A549 (cell line): Measurements from ENCODE around the gene TMEM91. TPM values are rescaled to one million over a fixed set of nuclear protein-coding genes. Genes with fewer than 3 reads are reported as not detected.
A peak's percentile ranks its signal among the peaks of the same experiment; 100 is the strongest.

Experiments used
- ATAC-seq, 2 experiments: fragments of 200-7000 bp in 1 of 2; fragments of >200 bp in 1 of 2; cut with Nextera tagmentation in 1 of 2; cut with Tn5 transposase in 1 of 2; 3 replicates each; pipeline versions ENCODE4 v1.8.0 to v1.9.1; 2018 to 2020; ENCODE audit warnings: mild to moderate bottlenecking in 1 of 2, moderate library complexity in 1 of 2
- CTCF ChIA-PET: fragments of 300-600 bp; sonication (Branson Sonifier 250); formaldehyde crosslinking; extraction: SDS; loops from one replicate; lab custom pipeline; 2021; ENCODE audit warnings: antibody characterized with exemption, inconsistent platforms; lab: Yijun Ruan, JAX
- POLR2A ChIA-PET: fragments of 350-600 bp; formaldehyde crosslinking; extraction: SDS; loops from one replicate; lab custom pipeline; 2021; ENCODE audit warnings: antibody characterized with exemption, inconsistent platforms; lab: Yijun Ruan, JAX
- DNase-seq, 2 experiments: peaks; one replicate each; pipeline versions ENCODE4 v3.0.0 to v3.0.0-alpha.2; 2011 to 2016; ENCODE audit warnings: low read depth in 1 of 2, low spot score in 1 of 2
- FAIRE-seq: peaks from 2 replicates; lab custom pipeline; 2011; peaks lifted over from hg19 to GRCh38; lab: Jason Lieb, UNC
- H3K27ac ChIP-seq, 2 experiments: fragments of >200 bp; sonication (Bioruptor Twin); formaldehyde crosslinking; 3 replicates each; pipeline ENCODE4 v1.5.1; 2016 to 2017
- H3K4me1 ChIP-seq: fragments of >200 bp; sonication (Bioruptor Twin); formaldehyde crosslinking; 3 replicates; pipeline ENCODE4 v1.6.1; 2016
- H3K4me2 ChIP-seq: fragments of >200 bp; sonication (Bioruptor Twin); formaldehyde crosslinking; 3 replicates; pipeline ENCODE4 v1.6.1; 2016
- H3K4me3 ChIP-seq: fragments of >200 bp; sonication (Bioruptor Twin); formaldehyde crosslinking; 3 replicates; pipeline ENCODE4 v1.5.1; 2016
- H3K9me3 ChIP-seq: fragments of >200 bp; sonication (Bioruptor Twin); formaldehyde crosslinking; 3 replicates; pipeline ENCODE4 v1.6.1; 2016
- CEBPB ChIP-seq, 2 experiments: fragments of >200 bp in 1 of 2; sonication (Bioruptor Twin) in 1 of 2; formaldehyde crosslinking in 1 of 2; IDR thresholded peaks; 2 replicates each; pipeline ENCODE4 v1.6.1; 2012 to 2016
- EHF ChIP-seq: fragments of 250-450 bp; sonication (Bioruptor Pico); IDR thresholded peaks from 2 replicates; pipeline ENCODE4 v1.5.0; 2020; ENCODE audit warnings: mild to moderate bottlenecking
- EP300 ChIP-seq, 2 experiments: fragments of >200 bp; sonication (Bioruptor Twin); formaldehyde crosslinking; IDR thresholded peaks; 2 replicates in 1 of 2; 3 replicates in 1 of 2; pipeline ENCODE4 v1.6.1; 2016 to 2017
- FOSL2 ChIP-seq, 2 experiments: fragments of 450-650 bp in 1 of 2; fragments of >200 bp in 1 of 2; sonication (Bioruptor Twin) in 1 of 2; formaldehyde crosslinking; IDR thresholded peaks; 2 replicates each; pipeline versions ENCODE4 v1.5.0 to v1.6.1; 2016 to 2020; ENCODE audit warnings: mild to moderate bottlenecking in 1 of 2, moderate library complexity in 1 of 2
- FOXS1 ChIP-seq: fragments of 250-450 bp; sonication (Bioruptor Pico); IDR thresholded peaks from 2 replicates; pipeline ENCODE4 v1.5.0; 2020; ENCODE audit warnings: mild to moderate bottlenecking, moderate library complexity
- GATA3 ChIP-seq: IDR thresholded peaks from 2 replicates; pipeline ENCODE4 v1.6.1; 2012; ENCODE audit warnings: borderline replicate concordance
- HEYL ChIP-seq: fragments of 250-450 bp; sonication (Bioruptor Pico); IDR thresholded peaks from 2 replicates; pipeline ENCODE4 v1.8.0; 2021; ENCODE audit warnings: mild to moderate bottlenecking, moderate library complexity
- HOXA7 ChIP-seq: fragments of 250-450 bp; sonication (Bioruptor Pico); IDR thresholded peaks from 2 replicates; pipeline ENCODE4 v1.5.0; 2020; ENCODE audit warnings: mild to moderate bottlenecking, moderate library complexity
- HOXB13 ChIP-seq: fragments of 250-450 bp; sonication (Bioruptor Pico); IDR thresholded peaks from 2 replicates; pipeline ENCODE4 v1.5.0; 2020; ENCODE audit warnings: low read depth, mild to moderate bottlenecking, moderate library complexity
- JUN ChIP-seq, 2 experiments: fragments of >200 bp; sonication (Bioruptor Twin); formaldehyde crosslinking; IDR thresholded peaks; 2 replicates in 1 of 2; 3 replicates in 1 of 2; pipeline ENCODE4 v1.6.1; 2016 to 2017
- KDM5A ChIP-seq: fragments of 200-600 bp; sonication (generic); IDR thresholded peaks from 2 replicates; pipeline ENCODE4 v1.6.1; 2016; ENCODE audit warnings: antibody characterized with exemption, mild to moderate bottlenecking
- MAZ ChIP-seq: fragments of 150-350 bp; IDR thresholded peaks from 2 replicates; pipeline ENCODE4 v1.6.1; 2014; ENCODE audit warnings: antibody characterized with exemption, low read depth, low read length, borderline replicate concordance
- MYC ChIP-seq: IDR thresholded peaks from 2 replicates; pipeline ENCODE4 v1.6.1; 2012; ENCODE audit warnings: mild to moderate bottlenecking, inconsistent platforms, low read length, improper control_type of control experiment, borderline replicate concordance
- NPAS2 ChIP-seq: fragments of 250-450 bp; sonication (Bioruptor Pico); IDR thresholded peaks from 2 replicates; pipeline ENCODE4 v1.8.0; 2022; ENCODE audit warnings: mild to moderate bottlenecking, moderate library complexity, borderline replicate concordance
- PHF8 ChIP-seq: fragments of 200-600 bp; sonication (generic); IDR thresholded peaks from 2 replicates; pipeline ENCODE4 v1.6.1; 2016; ENCODE audit warnings: low read depth, mild to moderate bottlenecking, antibody characterized with exemption, moderate library complexity, borderline replicate concordance
- POLR2A ChIP-seq: IDR thresholded peaks from 2 replicates; pipeline ENCODE4 v1.6.1; 2012; ENCODE audit warnings: mild to moderate bottlenecking, low read length
- POLR2AphosphoS2 ChIP-seq: conservative IDR thresholded peaks from 2 replicates; pipeline ENCODE4 v1.6.1; 2012; ENCODE audit warnings: low read length, improper control_type of control experiment, inconsistent platforms
- TFCP2L1 ChIP-seq: fragments of 250-450 bp; sonication (Bioruptor Pico); IDR thresholded peaks from 2 replicates; pipeline ENCODE4 v1.5.0; 2021; ENCODE audit warnings: mild to moderate bottlenecking
- WGBS: methylation state at CpG from one replicate; pipeline ENCODE4 v1.1.6; 2017; ENCODE audit errors: missing lambda C conversion rate; 5-methylcytosine and 5-hydroxymethylcytosine counted together
- polyA plus RNA-seq, 4 experiments: library from polyadenylated mRNA; depleted of rRNA in 3 of 4; stranded (reverse); fragments of >200 nt; fragmentation: RNase III in 1 of 4; extraction: RNeasy Plus Mini Kit Qiagen cat#74134 plus additional on column Dnase treatment in 1 of 4; gene quantifications; 2 replicates in 3 of 4; 3 replicates in 1 of 4; pipeline ENCODE4 v1.2.3, GENCODE V29; 2011 to 2017
- TF ChIP-seq, protein P1 (sequence below): fragments of 250-450 bp; sonication (Bioruptor Pico); IDR thresholded peaks from 2 replicates; pipeline ENCODE4 v1.5.0; 2020; ENCODE audit warnings: low read depth, mild to moderate bottlenecking, moderate library complexity
- TF ChIP-seq, protein P2 (sequence below): fragments of 150-350 bp; IDR thresholded peaks from 2 replicates; pipeline ENCODE4 v1.6.1; 2014; ENCODE audit warnings: low read depth, mild to moderate bottlenecking, low read length
- TF ChIP-seq, protein P3 (sequence below): fragments of >200 bp; sonication (Bioruptor Twin); formaldehyde crosslinking; IDR thresholded peaks from 2 replicates; pipeline ENCODE4 v1.6.1; 2016
- TF ChIP-seq, protein P4 (sequence below): fragments of 250-450 bp; sonication (Bioruptor Pico); IDR thresholded peaks from 2 replicates; pipeline ENCODE4 v1.5.0; 2021; ENCODE audit warnings: mild to moderate bottlenecking, moderate library complexity, borderline replicate concordance
- TF ChIP-seq, protein P5 (sequence below): fragments of >200 bp; sonication (Bioruptor Twin); formaldehyde crosslinking; IDR thresholded peaks from 3 replicates; pipeline ENCODE4 v1.6.1; 2016
- TF ChIP-seq, protein P6 (sequence below): fragments of 450-650 bp; IDR thresholded peaks from 2 replicates; pipeline ENCODE4 v1.6.1; 2014; ENCODE audit warnings: antibody characterized with exemption

Gene TMEM91
- polyA plus RNA-seq, 2 of the 4 experiments (the other 2 are of a cell fraction) = 4.0 to 5.2 TPM

DNA sequence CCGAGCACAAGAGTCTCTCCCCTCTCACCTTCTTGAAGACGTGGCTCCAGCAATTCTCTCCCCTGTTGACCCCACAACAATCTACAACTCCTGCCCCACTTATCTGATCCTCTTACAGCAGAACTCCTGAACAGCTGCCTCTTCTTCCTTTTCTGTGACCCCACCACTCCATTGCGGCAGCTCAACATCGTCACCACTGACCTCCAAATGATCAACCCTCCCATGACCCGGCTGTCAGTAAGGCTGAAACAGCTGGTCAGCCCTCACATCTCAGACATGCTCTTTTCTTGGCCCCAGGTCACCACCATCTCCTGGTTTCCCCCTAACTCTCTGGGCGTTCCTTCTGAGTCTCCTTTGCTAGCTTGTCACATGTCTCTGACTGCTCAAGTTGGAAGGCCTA, 19.0 kb downstream of the TMEM91 start:
- CTCF ChIA-PET = interaction anchor here (0.8 to 3.1 kb wide), 5 partner anchors 12 to 48 kb away, joined by 3 to 15 read pairs (median 5); partner anchors contain the start of genes ERICH4 and TGFB1
- no peak for FAIRE-seq

DNA sequence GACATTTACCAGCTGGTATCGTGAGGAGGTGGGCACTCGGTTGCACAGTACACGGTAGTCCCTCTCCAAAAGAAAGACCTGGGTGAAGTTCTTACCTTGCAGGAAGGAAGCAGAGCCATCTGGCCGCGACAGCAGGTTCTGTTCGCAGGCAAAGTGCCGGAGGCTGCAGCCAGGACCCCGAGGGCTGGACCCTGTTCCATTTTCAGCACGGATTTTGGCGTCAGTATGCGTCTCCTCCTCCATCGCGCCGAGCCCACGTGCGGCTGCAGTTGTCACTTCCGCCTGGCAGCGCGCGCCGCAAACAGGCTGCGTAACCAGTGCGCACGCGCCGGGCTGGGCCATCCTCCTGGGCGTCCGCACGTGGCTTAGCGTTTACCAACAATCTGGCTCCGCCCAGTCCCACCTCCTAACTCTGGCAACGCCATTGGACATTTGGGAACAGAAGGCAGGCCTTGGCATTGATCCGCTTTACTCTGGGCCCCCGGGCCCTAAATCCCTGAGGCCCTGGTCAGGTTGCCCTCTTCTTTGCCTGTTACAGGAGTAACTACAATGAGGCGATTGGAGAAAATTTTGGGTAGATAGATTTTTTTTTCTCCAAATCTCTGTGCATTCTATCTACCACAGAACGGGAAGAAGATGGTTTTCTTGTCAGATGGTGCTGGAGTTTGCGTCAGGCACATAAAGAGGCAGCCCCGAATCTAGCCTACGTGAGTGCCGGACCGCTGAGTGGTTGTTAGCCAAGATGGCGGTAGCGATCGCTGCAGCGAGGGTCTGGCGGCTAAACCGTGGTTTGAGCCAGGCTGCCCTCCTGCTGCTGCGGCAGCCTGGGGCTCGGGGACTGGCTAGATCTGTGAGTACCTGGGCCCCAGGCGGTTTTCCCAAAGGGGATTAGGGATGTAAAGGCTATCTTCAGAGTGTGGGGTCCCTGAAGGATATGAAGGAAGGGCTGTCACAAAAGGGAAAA, 21.0 kb downstream of the TMEM91 start, which contains the start of the genes BCKDHA and EXOSC5:
TSS of gene BCKDHA (plus strand) at position 733 of the 964 bp plus-strand sequence. CDS start at position 743, 10 bp downstream.
TSS of gene EXOSC5 (minus strand) at position 274 of the 964 bp plus-strand sequence. CDS start at position 243, 31 bp downstream.
- ATAC-seq (peak; percentile 92 to 95), DNase-seq (peak; percentile 100), FAIRE-seq (peak; percentile 100)
- H3K4me1 ChIP-seq = peaks cover 20% of the 10 kb centered on the region
- peak within 1 kb of the TSS; percentile 88 for H3K4me2 ChIP-seq
- WGBS = 2% methylated on average over 50 of the region's 50 CpGs
- POLR2A ChIA-PET = no interaction called here
- H3K27ac ChIP-seq = peak within 1 kb of the TSS; percentile 79 to 87
- CTCF ChIA-PET = interaction anchor here (0.9 to 2.4 kb wide), 4 partner anchors 10 to 19 kb away, joined by 3 to 9 read pairs (median 4); no protein-coding TSS in a partner anchor
- no peaks in the 10 kb centered on the region for H3K9me3 ChIP-seq
- H3K4me3 ChIP-seq = peak within 1 kb of the TSS; percentile 70
- TF ChIP-seq MYC (peak; percentile 100), GATA3 (peak; percentile 60; the same call in 1 of the 2 replicates), JUN (IDR thresholded peaks at IDR 0.05) (peak; percentile 99 to 100), KDM5A (peak; percentile 94), TFCP2L1 (CRISPR knock-in tag) (peak; percentile 46; the same call in 1 of the 2 replicates), HOXA7 (CRISPR knock-in tag) (no peak), POLR2AphosphoS2 (no peak), FOSL2 (IDR thresholded peaks at IDR 0.05) (no peak), FOSL2 (CRISPR knock-in tag; IDR thresholded peaks at IDR 0.05) (peak; percentile 37), CEBPB (IDR thresholded peaks at IDR 0.05) (no peak), MAZ (no peak), FOXS1 (CRISPR knock-in tag) (no peak), EHF (CRISPR knock-in tag) (peak; percentile 92)
- TF ChIP-seq, protein P1, sequence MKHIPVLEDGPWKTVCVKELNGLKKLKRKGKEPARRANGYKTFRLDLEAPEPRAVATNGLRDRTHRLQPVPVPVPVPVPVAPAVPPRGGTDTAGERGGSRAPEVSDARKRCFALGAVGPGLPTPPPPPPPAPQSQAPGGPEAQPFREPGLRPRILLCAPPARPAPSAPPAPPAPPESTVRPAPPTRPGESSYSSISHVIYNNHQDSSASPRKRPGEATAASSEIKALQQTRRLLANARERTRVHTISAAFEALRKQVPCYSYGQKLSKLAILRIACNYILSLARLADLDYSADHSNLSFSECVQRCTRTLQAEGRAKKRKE (CRISPR knock-in tag) = peak; percentile 87
- TF ChIP-seq, protein P2, sequence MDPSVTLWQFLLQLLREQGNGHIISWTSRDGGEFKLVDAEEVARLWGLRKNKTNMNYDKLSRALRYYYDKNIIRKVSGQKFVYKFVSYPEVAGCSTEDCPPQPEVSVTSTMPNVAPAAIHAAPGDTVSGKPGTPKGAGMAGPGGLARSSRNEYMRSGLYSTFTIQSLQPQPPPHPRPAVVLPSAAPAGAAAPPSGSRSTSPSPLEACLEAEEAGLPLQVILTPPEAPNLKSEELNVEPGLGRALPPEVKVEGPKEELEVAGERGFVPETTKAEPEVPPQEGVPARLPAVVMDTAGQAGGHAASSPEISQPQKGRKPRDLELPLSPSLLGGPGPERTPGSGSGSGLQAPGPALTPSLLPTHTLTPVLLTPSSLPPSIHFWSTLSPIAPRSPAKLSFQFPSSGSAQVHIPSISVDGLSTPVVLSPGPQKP = 0 out of 2 replicates have a peak, but pooled peaks have one; percentile 16

More for the DNA sequence above, 19.0 kb downstream of the TMEM91 start:
- peaks cover 20% of the 10 kb centered on the region for H3K4me1 ChIP-seq
- POLR2A ChIA-PET = interaction anchor here (1.0 to 1.6 kb wide), 2 partner anchors 31 to 44 kb away, joined by 3 to 4 read pairs; partner anchors contain the start of genes B9D2 and DMAC2
- H3K9me3 ChIP-seq = no peaks in the 10 kb centered on the region
- H3K4me3 ChIP-seq = no peak overlapping the region
- ATAC-seq (no peak), DNase-seq (no peak)
- H3K27ac ChIP-seq = no peak overlapping the region
- WGBS = 77% methylated on average over 6 of the region's 6 CpGs
- TF ChIP-seq EHF (CRISPR knock-in tag) (no peak), POLR2A (no peak), HOXB13 (no peak), PHF8 (no peak), HOXA7 (CRISPR knock-in tag) (no peak), FOXS1 (CRISPR knock-in tag) (no peak), EP300 (IDR thresholded peaks at IDR 0.05) (no peak), NPAS2 (CRISPR knock-in tag) (no peak), JUN (IDR thresholded peaks at IDR 0.05) (no peak), HEYL (CRISPR knock-in tag) (no peak)
- TF ChIP-seq, protein P3, sequence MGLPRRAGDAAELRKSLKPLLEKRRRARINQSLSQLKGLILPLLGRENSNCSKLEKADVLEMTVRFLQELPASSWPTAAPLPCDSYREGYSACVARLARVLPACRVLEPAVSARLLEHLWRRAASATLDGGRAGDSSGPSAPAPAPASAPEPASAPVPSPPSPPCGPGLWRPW = no peak
- TF ChIP-seq, protein P1 (CRISPR knock-in tag) = no peak
- TF ChIP-seq, protein P4, sequence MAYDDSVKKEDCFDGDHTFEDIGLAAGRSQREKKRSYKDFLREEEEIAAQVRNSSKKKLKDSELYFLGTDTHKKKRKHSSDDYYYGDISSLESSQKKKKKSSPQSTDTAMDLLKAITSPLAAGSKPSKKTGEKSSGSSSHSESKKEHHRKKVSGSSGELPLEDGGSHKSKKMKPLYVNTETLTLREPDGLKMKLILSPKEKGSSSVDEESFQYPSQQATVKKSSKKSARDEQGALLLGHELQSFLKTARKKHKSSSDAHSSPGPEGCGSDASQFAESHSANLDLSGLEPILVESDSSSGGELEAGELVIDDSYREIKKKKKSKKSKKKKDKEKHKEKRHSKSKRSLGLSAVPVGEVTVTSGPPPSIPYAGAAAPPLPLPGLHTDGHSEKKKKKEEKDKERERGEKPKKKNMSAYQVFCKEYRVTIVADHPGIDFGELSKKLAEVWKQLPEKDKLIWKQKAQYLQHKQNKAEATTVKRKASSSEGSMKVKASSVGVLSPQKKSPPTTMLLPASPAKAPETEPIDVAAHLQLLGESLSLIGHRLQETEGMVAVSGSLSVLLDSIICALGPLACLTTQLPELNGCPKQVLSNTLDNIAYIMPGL (CRISPR knock-in tag) = no peak
- TF ChIP-seq, protein P5, sequence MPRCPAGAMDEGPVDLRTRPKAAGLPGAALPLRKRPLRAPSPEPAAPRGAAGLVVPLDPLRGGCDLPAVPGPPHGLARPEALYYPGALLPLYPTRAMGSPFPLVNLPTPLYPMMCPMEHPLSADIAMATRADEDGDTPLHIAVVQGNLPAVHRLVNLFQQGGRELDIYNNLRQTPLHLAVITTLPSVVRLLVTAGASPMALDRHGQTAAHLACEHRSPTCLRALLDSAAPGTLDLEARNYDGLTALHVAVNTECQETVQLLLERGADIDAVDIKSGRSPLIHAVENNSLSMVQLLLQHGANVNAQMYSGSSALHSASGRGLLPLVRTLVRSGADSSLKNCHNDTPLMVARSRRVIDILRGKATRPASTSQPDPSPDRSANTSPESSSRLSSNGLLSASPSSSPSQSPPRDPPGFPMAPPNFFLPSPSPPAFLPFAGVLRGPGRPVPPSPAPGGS = no peak
- TF ChIP-seq, protein P6, sequence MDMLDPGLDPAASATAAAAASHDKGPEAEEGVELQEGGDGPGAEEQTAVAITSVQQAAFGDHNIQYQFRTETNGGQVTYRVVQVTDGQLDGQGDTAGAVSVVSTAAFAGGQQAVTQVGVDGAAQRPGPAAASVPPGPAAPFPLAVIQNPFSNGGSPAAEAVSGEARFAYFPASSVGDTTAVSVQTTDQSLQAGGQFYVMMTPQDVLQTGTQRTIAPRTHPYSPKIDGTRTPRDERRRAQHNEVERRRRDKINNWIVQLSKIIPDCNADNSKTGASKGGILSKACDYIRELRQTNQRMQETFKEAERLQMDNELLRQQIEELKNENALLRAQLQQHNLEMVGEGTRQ = no peak
- H3K4me2 ChIP-seq = peak overlapping the region; percentile 88; the same call in 1 of the 3 replicates
